HFF-Myc (cell line): ENCODE data around the gene TMEM178A.
A peak's percentile ranks its signal among the peaks of the same experiment; 100 is the strongest.
"Not testable (repeated sequence)": the region's sequence is repeated elsewhere in the genome, so short reads cannot be mapped to it uniquely, and the experiment has no call there.

Experiments used
- DNase-seq: peaks from one replicate; pipeline ENCODE4 v3.0.0-alpha.2; 2011; ENCODE audit warnings: low read depth; ENCODE audit errors: extremely low read depth
- H3K4me3 ChIP-seq: replicated peaks from 2 replicates; pipeline ENCODE4 v1.5.1; 2011; ENCODE audit warnings: low read depth, mild to moderate bottlenecking, control low read depth, low read length
- CTCF ChIP-seq: IDR thresholded peaks from 2 replicates; pipeline ENCODE4 v1.5.1; 2012; ENCODE audit warnings: mild to moderate bottlenecking, low read depth, low read length, control low read depth; ENCODE audit errors: missing control alignments

The TMEM178A gene

GRCh38 chr2:39724828-39725144, 59.1 kb downstream of the TMEM178A start:
- no peak overlapping the region for H3K4me3 ChIP-seq
- DNase-seq: no peak
- TF ChIP-seq CTCF: no peak

GRCh38 chr2:39725401-39725800, 59.7 kb downstream of the TMEM178A start:
- no peak overlapping the region for H3K4me3 ChIP-seq
- TF ChIP-seq CTCF: no peak
- DNase-seq: peak; percentile 44

- not testable (repeated sequence) for H3K4me3 ChIP-seq, DNase-seq
Measured at GRCh38 chr2:39728085-39728484, 62.4 kb downstream of the TMEM178A start.

GRCh38 chr2:39728941-39729351, 63.2 kb downstream of the TMEM178A start:
- DNase-seq: no peak
- no peak overlapping the region for H3K4me3 ChIP-seq

GRCh38 chr2:39730276-39730675, 64.6 kb downstream of the TMEM178A start:
- no peak for TF ChIP-seq CTCF
- H3K4me3 ChIP-seq: no peak overlapping the region
- no peak for DNase-seq

More at GRCh38 chr2:39728941-39729351, 63.2 kb downstream of the TMEM178A start:
- TF ChIP-seq CTCF: peak; percentile 85

GRCh38 chr2:39730685-39731302, 65.1 kb downstream of the TMEM178A start:
- no peak for DNase-seq
- no peak overlapping the region for H3K4me3 ChIP-seq
- TF ChIP-seq CTCF: peak; percentile 51

GRCh38 chr2:39731546-39731945, 65.8 kb downstream of the TMEM178A start:
- no peak for TF ChIP-seq CTCF
- H3K4me3 ChIP-seq: no peak overlapping the region
- DNase-seq: no peak
